KG1 (cell line): ENCODE data around the gene C2CD3.
"Not testable (repeated sequence)": the region's sequence is repeated elsewhere in the genome, so short reads cannot be mapped to it uniquely, and the experiment has no call there.

ENCODE experiments used
- DNase-seq: peaks from one replicate; lab custom pipeline; 2025; lab: John Stamatoyannopoulos, UW

C2CD3 gene

GRCh38 chr11:74004759-74005615, 165.8 kb downstream of the C2CD3 start:
- DNase-seq, result no peak

DNA sequence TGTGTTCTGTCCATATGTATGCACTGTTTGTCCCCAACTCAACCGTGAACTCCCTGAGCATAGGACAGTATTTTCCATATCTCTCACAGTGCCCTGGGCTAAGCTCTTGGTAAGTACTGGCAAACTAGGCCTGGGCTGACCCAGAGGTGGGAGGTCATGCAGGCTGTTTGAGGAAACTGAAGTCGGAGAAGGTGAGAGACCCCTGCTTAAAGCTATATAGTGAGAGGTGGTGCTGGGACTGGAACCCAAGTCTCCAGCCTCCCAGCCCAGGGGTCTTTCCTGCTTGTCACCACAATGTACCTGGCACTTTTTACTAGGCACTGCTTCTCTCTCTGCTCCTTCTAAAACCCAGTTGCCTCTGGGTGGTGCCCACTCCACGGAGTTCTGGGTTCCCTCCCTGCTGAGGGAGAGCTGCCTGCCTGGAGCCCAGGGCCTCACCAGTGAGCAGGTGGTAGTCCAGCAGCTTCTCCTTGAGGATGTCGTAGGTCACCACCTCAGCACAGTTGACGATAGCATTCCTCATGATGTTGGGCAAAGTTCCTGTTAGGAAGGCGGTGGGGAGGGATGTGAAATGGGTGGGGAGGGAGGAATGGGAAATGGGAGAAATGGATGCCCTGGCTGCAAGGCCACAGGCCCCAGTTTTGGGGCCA, 166.6 kb downstream of the C2CD3 start:
- no peak for DNase-seq

- DNase-seq, result no peak
Observed at GRCh38 chr11:74002832-74003231, 168.0 kb downstream of the C2CD3 start.

DNA sequence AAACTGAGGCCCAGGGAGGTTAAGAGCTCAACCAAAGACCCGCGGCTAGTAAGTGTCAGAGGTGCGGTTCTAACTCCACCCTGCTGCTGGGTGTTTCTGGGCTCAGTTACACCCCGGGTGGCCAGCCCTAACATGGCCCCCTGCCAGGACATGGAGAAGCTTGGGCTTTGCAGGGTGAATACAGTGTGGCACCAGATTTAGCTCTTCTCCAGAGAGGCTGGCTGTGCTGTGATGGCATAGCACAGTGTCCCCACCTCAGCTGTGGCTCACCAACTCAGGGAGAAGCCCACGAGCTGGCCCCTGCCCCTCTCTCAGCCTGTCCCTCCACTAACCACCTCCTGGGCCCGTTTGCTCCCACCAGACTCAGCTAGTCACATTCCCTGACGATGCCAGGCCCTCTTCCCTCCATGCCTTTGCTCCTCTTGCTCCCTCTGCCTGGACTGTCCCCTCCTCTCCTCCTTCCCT, 168.9 kb downstream of the C2CD3 start:
- no peak for DNase-seq

DNA sequence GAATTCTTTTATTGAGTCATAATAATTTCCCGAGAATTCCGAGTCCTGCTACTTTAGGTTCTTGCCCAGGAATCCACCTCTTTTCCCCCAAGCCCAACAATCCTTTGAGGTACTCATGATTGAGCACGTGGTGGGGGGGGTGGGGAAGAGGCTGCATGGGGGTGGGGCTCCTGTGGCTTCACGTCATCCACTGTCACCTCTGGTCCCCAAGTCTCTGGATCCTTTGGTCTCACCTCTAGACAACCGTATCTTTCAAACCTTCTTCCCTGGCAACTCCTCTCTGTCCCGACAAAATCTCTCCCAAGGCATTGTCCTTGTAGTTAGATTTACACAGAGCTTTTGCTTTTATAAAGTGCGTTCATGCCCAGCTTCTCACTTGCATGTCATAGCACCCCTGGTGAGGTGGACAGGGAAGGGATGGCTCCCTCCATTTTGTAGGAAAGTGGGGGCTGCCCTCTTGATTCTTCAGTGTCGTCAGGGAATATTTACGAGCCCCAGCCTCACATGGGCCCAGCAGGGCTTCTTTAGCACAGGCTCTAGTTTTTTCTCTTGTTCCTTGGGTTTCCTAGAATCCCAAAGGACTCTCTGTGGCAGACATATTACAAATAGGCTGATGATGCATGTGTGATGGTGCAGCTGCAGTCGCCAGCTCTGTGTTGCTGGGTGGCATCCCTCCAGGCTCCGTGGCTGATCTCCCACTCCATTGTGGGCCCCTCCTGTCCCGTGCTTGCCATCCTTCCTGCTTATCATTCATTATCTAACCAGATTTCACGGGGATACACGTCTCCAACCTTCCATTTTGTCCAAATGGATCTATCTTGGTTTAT, 170.3 kb downstream of the C2CD3 start:
- no peak for DNase-seq

DNA sequence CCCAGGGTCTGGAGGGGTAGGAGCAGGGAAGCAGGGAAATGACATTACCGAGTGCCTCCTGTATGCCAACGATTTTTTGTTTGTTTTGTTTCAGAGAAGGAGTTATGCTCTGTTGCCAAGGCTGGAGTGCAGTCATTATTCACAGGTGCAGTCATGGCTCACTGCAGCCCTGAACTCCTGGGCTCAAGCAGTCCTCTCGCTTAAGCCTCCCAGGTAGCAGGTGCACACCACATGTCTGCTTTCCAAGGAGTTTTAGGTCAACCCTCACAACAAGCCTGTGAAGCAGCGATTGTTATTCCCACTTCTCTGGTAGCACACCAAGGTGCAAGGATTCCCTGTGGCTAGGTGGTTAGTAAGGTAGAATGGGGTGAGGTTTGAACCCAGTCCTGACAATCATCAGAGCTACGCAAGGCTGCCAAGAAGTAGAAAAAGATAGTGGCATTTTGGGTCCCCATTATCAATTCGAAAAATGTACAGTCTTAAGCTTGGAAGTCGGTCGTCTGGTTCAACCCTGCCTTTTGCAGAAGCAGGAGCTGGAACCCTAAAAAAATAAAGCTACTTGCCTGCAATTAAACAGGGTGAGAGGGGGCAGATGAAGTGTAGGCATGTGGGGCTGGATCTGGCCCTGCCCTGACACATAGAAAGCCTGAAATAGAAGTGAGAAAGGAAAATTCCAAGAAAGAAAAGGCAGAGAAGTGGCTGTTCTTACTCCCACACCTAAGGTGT, 171.1 kb downstream of the C2CD3 start:
- no peak for DNase-seq

DNA sequence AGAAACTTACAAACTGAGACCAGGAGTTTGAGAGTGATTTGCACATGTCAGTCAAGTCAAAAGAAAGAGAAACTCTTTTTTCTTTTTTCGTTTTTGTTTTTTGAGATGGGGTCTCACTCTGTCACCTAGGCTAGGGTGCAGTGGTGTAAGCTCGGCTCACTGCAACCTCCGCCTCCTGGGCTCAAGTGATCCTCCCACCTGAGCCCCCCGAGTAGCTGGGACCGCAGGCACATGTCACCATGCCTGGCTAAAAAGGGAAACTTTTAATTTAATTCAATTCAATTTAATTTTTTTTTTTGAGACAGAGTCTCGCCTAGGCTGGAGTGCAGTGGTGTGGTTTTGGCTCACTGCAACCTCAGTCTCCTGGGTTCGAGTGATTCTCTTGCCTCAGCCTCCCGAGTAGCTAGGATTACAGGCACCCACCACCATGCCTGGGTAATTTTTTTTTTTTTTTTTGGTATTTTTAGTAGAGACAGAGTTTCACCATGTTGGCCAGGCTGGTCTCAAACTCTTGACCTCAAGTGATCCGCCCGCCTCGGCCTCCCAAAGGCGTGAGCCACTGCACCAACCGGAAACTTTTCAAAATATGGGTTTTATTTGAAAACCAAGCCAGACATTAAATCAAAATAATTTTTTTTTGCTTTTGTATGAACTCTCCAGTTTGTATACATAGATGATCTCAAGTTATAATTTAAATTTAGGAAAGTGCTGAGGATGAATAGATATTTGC, 171.8 kb downstream of the C2CD3 start:
- DNase-seq, result no peak

DNA sequence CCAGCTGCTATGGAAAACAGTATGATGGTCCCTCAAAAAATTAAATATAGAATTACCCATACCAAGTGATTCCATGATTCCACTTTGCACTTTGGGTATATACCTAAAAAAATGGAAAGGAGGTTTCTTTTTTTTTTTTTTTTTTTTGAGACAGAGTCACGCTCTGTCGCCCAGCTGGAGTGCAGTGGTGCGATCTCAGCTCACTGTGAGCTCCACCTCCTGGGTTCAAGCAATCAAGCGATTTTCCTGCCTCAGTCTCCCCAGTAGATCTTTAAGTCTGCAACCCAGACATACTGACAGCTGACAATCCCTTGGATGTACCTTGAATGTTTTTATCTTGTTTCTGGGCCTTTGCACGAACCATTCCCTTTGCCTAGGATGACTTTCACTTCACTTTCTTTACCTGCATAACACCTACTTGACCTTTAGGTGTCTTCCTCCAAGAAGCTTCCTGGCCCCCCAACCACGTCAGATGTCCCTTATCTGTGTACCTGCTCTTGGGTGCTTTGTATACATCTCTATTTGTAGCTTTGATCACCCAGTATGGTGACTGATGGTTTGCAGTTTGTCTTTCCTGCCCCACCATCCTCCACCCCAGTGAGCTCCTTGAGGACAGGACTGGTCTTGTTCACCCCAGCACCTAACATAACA, 173.6 kb downstream of the C2CD3 start:
- DNase-seq, result no peak

GRCh38 chr11:73996161-73996747, 174.5 kb downstream of the C2CD3 start:
- DNase-seq, result no peak

GRCh38 chr11:73995731-73996130, 175.1 kb downstream of the C2CD3 start:
- no peak for DNase-seq

GRCh38 chr11:73995247-73995646, 175.6 kb downstream of the C2CD3 start:
- DNase-seq, result peak; percentile 26

- no peak for DNase-seq
Observed at GRCh38 chr11:73991471-73992006, 179.3 kb downstream of the C2CD3 start.

GRCh38 chr11:73990730-73991129, 180.1 kb downstream of the C2CD3 start:
- DNase-seq, result no peak

GRCh38 chr11:73989156-73989555, 181.6 kb downstream of the C2CD3 start:
- no peak for DNase-seq

- DNase-seq, result no peak
Observed at GRCh38 chr11:73988227-73988626, 182.6 kb downstream of the C2CD3 start.

DNA sequence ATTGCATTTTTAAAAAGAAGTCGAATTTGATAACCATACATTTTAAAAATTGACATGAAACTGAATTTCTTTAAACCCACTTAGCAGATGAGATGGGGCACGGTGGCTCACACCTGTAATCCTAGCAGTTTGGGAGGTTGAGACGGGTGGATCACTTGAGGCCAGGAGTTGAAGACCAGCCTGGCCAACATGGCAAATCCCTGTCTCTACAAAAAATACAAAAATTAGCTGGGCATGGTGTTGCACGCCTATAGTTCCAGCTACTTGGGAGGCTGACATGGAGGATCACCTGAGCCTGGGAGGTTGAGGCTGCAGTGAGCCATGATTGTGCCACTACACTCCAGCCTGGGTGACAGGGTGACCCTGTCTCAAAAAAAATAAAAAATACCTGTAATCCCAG, 185.1 kb downstream of the C2CD3 start:
- not testable (repeated sequence) for DNase-seq

DNA sequence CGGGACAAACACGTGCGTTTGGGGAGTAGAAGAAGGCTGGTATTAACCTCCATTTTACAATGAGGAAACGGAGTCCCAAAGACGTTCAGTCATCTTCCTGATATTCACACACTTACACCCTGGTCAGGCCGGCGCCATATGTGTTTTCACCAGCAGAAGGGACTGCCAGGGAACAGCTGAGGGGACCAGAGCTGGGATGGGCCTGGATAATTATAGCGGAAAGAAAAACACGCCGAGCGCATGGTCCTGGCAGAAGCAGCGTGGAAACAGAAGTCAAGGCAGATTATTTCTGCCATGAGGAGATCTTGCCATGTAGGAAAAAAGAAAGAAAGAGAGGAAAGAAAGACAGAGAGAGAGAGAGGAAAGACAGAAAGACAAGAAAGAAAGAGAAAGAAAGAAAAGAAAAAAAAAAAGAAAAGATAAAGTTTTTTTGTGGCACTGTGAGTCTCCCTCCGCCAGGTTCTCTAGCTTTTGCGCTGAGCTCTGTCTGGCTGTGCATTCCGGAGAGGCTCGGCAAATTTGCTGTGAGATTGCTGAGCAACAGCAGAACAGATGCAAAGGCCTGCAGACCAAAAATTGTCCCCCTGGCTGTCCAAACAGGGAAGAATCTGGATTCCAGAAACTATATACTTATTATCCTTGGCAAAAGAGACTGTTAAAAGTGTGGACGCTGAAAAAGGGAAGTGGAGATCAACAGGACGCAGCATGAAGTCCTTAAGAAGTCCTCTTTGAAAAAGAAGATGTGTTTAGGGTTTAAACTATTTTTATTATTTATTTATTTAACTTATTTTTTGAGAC, 186.9 kb downstream of the C2CD3 start:
- DNase-seq, result no peak

- peak; percentile 96 for DNase-seq
Observed at GRCh38 chr11:73982990-73983740, 187.6 kb downstream of the C2CD3 start.
